Skeletal muscle tissue (tissue), 4 donors: Measurements from ENCODE around the gene LIN52. TPM values are rescaled to one million over a fixed set of nuclear protein-coding genes. Genes with fewer than 3 reads are reported as not detected.

Experiments used
- H3K27ac ChIP-seq: one replicate; pipeline ENCODE4 v1.7.0; 2013; ENCODE audit warnings: mild to moderate bottlenecking, low read depth, low read length, inconsistent platforms
- H3K27me3 ChIP-seq, 3 donors: one replicate each; pipeline ENCODE4 v1.7.0; 2013; ENCODE audit warnings: low read length in 3 of 3; ENCODE audit not compliant: control insufficient read depth in 3 of 3, insufficient read depth in 3 of 3
- H3K36me3 ChIP-seq, 3 donors: one replicate each; pipeline ENCODE4 v1.7.0; 2013; ENCODE audit warnings: low read length in 3 of 3; ENCODE audit not compliant: control insufficient read depth in 3 of 3, insufficient read depth in 3 of 3
- H3K4me1 ChIP-seq, 3 donors: one replicate each; pipeline ENCODE4 v1.7.0; 2013; ENCODE audit warnings: low read length in 3 of 3, mild to moderate bottlenecking in 3 of 3; ENCODE audit not compliant: control insufficient read depth in 3 of 3, insufficient read depth in 3 of 3
- H3K4me3 ChIP-seq, 3 donors: one replicate each; pipeline ENCODE4 v1.7.0; 2013; ENCODE audit warnings: low read length in 3 of 3
- H3K9ac ChIP-seq, 3 donors: one replicate each; pipeline ENCODE4 v1.7.0; 2013; ENCODE audit warnings: low read length in 3 of 3, mild to moderate bottlenecking in 3 of 3, moderate library complexity in 2 of 3, low read depth in 1 of 3
- H3K9me3 ChIP-seq, 3 donors: one replicate each; pipeline ENCODE4 v1.7.0; 2013; ENCODE audit warnings: low read length in 3 of 3; ENCODE audit not compliant: control insufficient read depth in 3 of 3
- total RNA-seq: library from RNA; depleted of rRNA; stranded (reverse); fragments of >200 nt; gene quantifications from one replicate; pipeline ENCODE4 v1.2.3, GENCODE V29; 2014
- donor health status: Osteomylitis.

LIN52 gene
- total RNA-seq, 1 donor from 2014 or later = 11.5 TPM

- Histone ChIP-seq H3K4me3 (no peak overlapping the region), H3K36me3 (peaks cover 3 to 15% (median 12%) of the 10 kb centered on the region in 3 donors), H3K9ac (no peak overlapping the region), H3K27ac (no peak overlapping the region), H3K4me1 (no peaks in the 10 kb centered on the region), H3K9me3 (no peaks in the 10 kb centered on the region), H3K27me3 (peaks cover 0 to under 1% (median 0%) of the 10 kb centered on the region in 3 donors)
These were observed 118.9 kb downstream of the LIN52 start for GRCh38 chr14:74203639-74204038.

GRCh38 chr14:74204491-74204890 is 119.7 kb downstream of the LIN52 start:
- Histone ChIP-seq H3K9me3 (no peaks in the 10 kb centered on the region), H3K9ac (no peak overlapping the region), H3K27me3 (peaks cover 0 to 6% (median 5%) of the 10 kb centered on the region in 3 donors), H3K36me3 (peaks cover 0 to 10% (median 3%) of the 10 kb centered on the region in 3 donors), H3K27ac (no peak overlapping the region), H3K4me3 (no peak overlapping the region), H3K4me1 (no peaks in the 10 kb centered on the region)

- Histone ChIP-seq H3K9ac (no peak overlapping the region), H3K4me3 (no peak overlapping the region), H3K27me3 (peaks cover 0 to 7% (median 7%) of the 10 kb centered on the region in 3 donors), H3K36me3 (peaks cover 0 to 6% (median 0%) of the 10 kb centered on the region in 3 donors), H3K9me3 (no peaks in the 10 kb centered on the region), H3K4me1 (no peaks in the 10 kb centered on the region), H3K27ac (no peak overlapping the region)
These were observed 121.1 kb downstream of the LIN52 start for GRCh38 chr14:74205882-74206281.

GRCh38 chr14:74207943-74208342 is 123.2 kb downstream of the LIN52 start:
- Histone ChIP-seq H3K4me1 (no peaks in the 10 kb centered on the region), H3K27me3 (peaks cover 4 to 12% (median 9%) of the 10 kb centered on the region in 3 donors), H3K36me3 (peaks cover 0 to 6% (median 0%) of the 10 kb centered on the region in 3 donors), H3K9me3 (no peaks in the 10 kb centered on the region), H3K27ac (no peak overlapping the region), H3K4me3 (no peak overlapping the region), H3K9ac (no peak overlapping the region)

- H3K9me3 ChIP-seq = no peaks in the 10 kb centered on the region
- H3K27ac ChIP-seq = no peak overlapping the region
- H3K9ac ChIP-seq = no peak overlapping the region
- H3K4me1 ChIP-seq = no peaks in the 10 kb centered on the region
- H3K27me3 ChIP-seq = peaks cover 4 to 12% (median 10%) of the 10 kb centered on the region in 3 donors
- H3K4me3 ChIP-seq = no peak overlapping the region
- H3K36me3 ChIP-seq = no peaks in the 10 kb centered on the region
These were observed 123.9 kb downstream of the LIN52 start for GRCh38 chr14:74208642-74209041.

GRCh38 chr14:74211945-74212580 is 127.3 kb downstream of the LIN52 start:
- Histone ChIP-seq H3K9me3 (no peaks in the 10 kb centered on the region), H3K4me1 (no peaks in the 10 kb centered on the region), H3K9ac (no peak overlapping the region)

GRCh38 chr14:74213907-74214803 is 129.4 kb downstream of the LIN52 start:
- no peak overlapping the region for H3K4me3 ChIP-seq
- no peaks in the 10 kb centered on the region for H3K9me3 ChIP-seq
- H3K27ac ChIP-seq = no peak overlapping the region
- no peaks in the 10 kb centered on the region for H3K36me3 ChIP-seq
- H3K4me1 ChIP-seq = peaks cover 3 to 7% (median 6%) of the 10 kb centered on the region in 3 donors
- H3K9ac ChIP-seq = no peak overlapping the region
- peaks cover 16 to 33% (median 22%) of the 10 kb centered on the region in 3 donors for H3K27me3 ChIP-seq

More at GRCh38 chr14:74211945-74212580, 127.3 kb downstream of the LIN52 start:
- Histone ChIP-seq H3K36me3 (no peaks in the 10 kb centered on the region), H3K27ac (no peak overlapping the region), H3K27me3 (peaks cover 4 to 23% (median 12%) of the 10 kb centered on the region in 3 donors), H3K4me3 (no peak overlapping the region)

- Histone ChIP-seq H3K4me1 (peaks cover 3 to 7% (median 6%) of the 10 kb centered on the region in 3 donors), H3K27me3 (peaks cover 21 to 37% (median 28%) of the 10 kb centered on the region in 3 donors), H3K27ac (no peak overlapping the region), H3K4me3 (no peak overlapping the region), H3K36me3 (no peaks in the 10 kb centered on the region), H3K9ac (no peak overlapping the region), H3K9me3 (no peaks in the 10 kb centered on the region)
These were observed 131.9 kb downstream of the LIN52 start for GRCh38 chr14:74216671-74217070.

- H3K27ac ChIP-seq = no peak overlapping the region
- H3K9me3 ChIP-seq = no peaks in the 10 kb centered on the region
- peak overlapping the region in 2 of 3 donors; percentile 23 to 45 for H3K4me3 ChIP-seq
- no peaks in the 10 kb centered on the region for H3K36me3 ChIP-seq
- H3K9ac ChIP-seq = peak overlapping the region in 1 of 3 donors; percentile 40
- peaks cover 3 to 7% (median 6%) of the 10 kb centered on the region in 3 donors for H3K4me1 ChIP-seq
- peaks cover 18 to 37% (median 22%) of the 10 kb centered on the region in 3 donors for H3K27me3 ChIP-seq
These were observed 133.1 kb downstream of the LIN52 start for GRCh38 chr14:74217672-74218448.
